IMR-90 (cell line): ENCODE data around the gene HADH. TPM values are rescaled to one million over a fixed set of nuclear protein-coding genes. Genes with fewer than 3 reads are reported as not detected.

Source experiments
- ATAC-seq: fragments of 200-7000 bp; cut with Tn5 transposase; 2 replicates; pipeline ENCODE4 v1.9.1; 2020; ENCODE audit warnings: low read depth, mild to moderate bottlenecking, moderate library complexity
- BruUV-seq: library from RNA; stranded (reverse); fragments of 400-500 nt; replicated peaks from 2 replicates; lab custom pipeline; 2021; lab: Mats Ljungman, UMichigan
- CTCF ChIA-PET: fragments of 300-600 bp; formaldehyde crosslinking; extraction: SDS; loops from one replicate; lab custom pipeline; 2021; ENCODE audit warnings: antibody characterized with exemption; lab: Yijun Ruan, JAX
- POLR2A ChIA-PET: fragments of 300-600 bp; sonication (Branson Sonifier 250); formaldehyde crosslinking; loops from one replicate; lab custom pipeline; 2022; ENCODE audit warnings: antibody characterized with exemption; ENCODE audit not compliant: unreplicated experiment; lab: Charles Lee
- DNase-seq: peaks from one replicate; pipeline ENCODE4 v3.0.0; 2013
- H2AFZ ChIP-seq: replicated peaks from 2 replicates; pipeline ENCODE3; 2013; ENCODE audit warnings: low read length, mild to moderate bottlenecking; ENCODE audit not compliant: poor library complexity
- H2AK5ac ChIP-seq: 2 replicates; pipeline ENCODE4 v1.6.1; 2013; ENCODE audit warnings: low read depth, low read length, inconsistent platforms
- H2AK9ac ChIP-seq: replicated peaks from 2 replicates; pipeline ENCODE3; 2013; ENCODE audit warnings: mild to moderate bottlenecking, low read depth, low read length, moderate library complexity; ENCODE audit not compliant: poor library complexity
- H2BK120ac ChIP-seq: 2 replicates; pipeline ENCODE4 v1.6.1; 2013; ENCODE audit warnings: low read depth, low read length, inconsistent platforms
- H2BK15ac ChIP-seq: 3 replicates; pipeline ENCODE4 v1.6.1; 2013; ENCODE audit warnings: low read depth, low read length, inconsistent platforms
- H2BK20ac ChIP-seq: 2 replicates; pipeline ENCODE4 v1.6.1; 2013; ENCODE audit warnings: low read depth, mild to moderate bottlenecking, inconsistent platforms, low read length, moderate library complexity
- H2BK5ac ChIP-seq: 2 replicates; pipeline ENCODE4 v1.6.1; 2013; ENCODE audit warnings: mild to moderate bottlenecking, low read depth, low read length, inconsistent platforms; ENCODE audit not compliant: poor library complexity, severe bottlenecking
- H3K14ac ChIP-seq: replicated peaks from 2 replicates; pipeline ENCODE4 v1.6.1; 2013; ENCODE audit warnings: low read depth, low read length, inconsistent platforms
- H3K18ac ChIP-seq: 2 replicates; pipeline ENCODE4 v1.6.1; 2013; ENCODE audit warnings: low read depth, low read length, control low read depth
- H3K23ac ChIP-seq: 2 replicates; pipeline ENCODE4 v1.6.1; 2013; ENCODE audit warnings: low read depth, low read length, inconsistent platforms
- H3K27ac ChIP-seq: 2 replicates; pipeline ENCODE4 v1.5.1; 2013; ENCODE audit warnings: mild to moderate bottlenecking, control low read depth, low read length; ENCODE audit not compliant: insufficient read depth
- H3K27me3 ChIP-seq: 2 replicates; pipeline ENCODE4 v1.6.1; 2013; ENCODE audit warnings: low read length; ENCODE audit not compliant: control insufficient read depth, insufficient read depth
- H3K36me3 ChIP-seq: 2 replicates; pipeline ENCODE4 v1.6.1; 2013; ENCODE audit warnings: low read length, mixed read lengths; ENCODE audit not compliant: control insufficient read depth, insufficient read depth
- H3K4ac ChIP-seq: 2 replicates; pipeline ENCODE4 v1.6.1; 2013; ENCODE audit warnings: low read depth, low read length, inconsistent platforms
- H3K4me1 ChIP-seq: 2 replicates; pipeline ENCODE4 v1.6.1; 2013; ENCODE audit warnings: low read length, mixed read lengths; ENCODE audit not compliant: control insufficient read depth, insufficient read depth
- H3K4me2 ChIP-seq: 2 replicates; pipeline ENCODE4 v1.6.1; 2013; ENCODE audit warnings: low read depth, mild to moderate bottlenecking, control low read depth, low read length, moderate library complexity
- H3K4me3 ChIP-seq: 2 replicates; pipeline ENCODE4 v1.5.1; 2013; ENCODE audit warnings: low read depth, mild to moderate bottlenecking, control low read depth, low read length, moderate library complexity; ENCODE audit not compliant: insufficient read depth
- H3K56ac ChIP-seq: 2 replicates; pipeline ENCODE4 v1.6.1; 2013; ENCODE audit warnings: low read length, inconsistent platforms; ENCODE audit not compliant: insufficient read depth; ENCODE audit errors: extremely low read depth
- H3K79me1 ChIP-seq, 2 experiments: 2 replicates each; pipeline ENCODE4 v1.6.1; 2013; ENCODE audit warnings: low read length in 2 of 2, inconsistent platforms in 1 of 2, low read depth in 1 of 2
- H3K9ac ChIP-seq: 2 replicates; pipeline ENCODE4 v1.6.1; 2013; ENCODE audit warnings: low read depth, low read length, control low read depth
- H3K9me1 ChIP-seq: 2 replicates; pipeline ENCODE4 v1.6.1; 2013; ENCODE audit warnings: low read length, inconsistent platforms; ENCODE audit not compliant: insufficient read depth
- H3K9me3 ChIP-seq: 2 replicates; pipeline ENCODE4 v1.6.1; 2013; ENCODE audit warnings: low read length; ENCODE audit not compliant: control insufficient read depth, insufficient read depth
- H4K20me1 ChIP-seq: 2 replicates; pipeline ENCODE4 v1.6.1; 2013; ENCODE audit warnings: low read length, inconsistent platforms; ENCODE audit not compliant: insufficient read depth
- H4K5ac ChIP-seq: 2 replicates; pipeline ENCODE4 v1.6.1; 2013; ENCODE audit warnings: mild to moderate bottlenecking, low read depth, low read length, control low read depth
- H4K8ac ChIP-seq, 2 experiments: 2 replicates each; pipeline ENCODE4 v1.6.1; 2013; ENCODE audit warnings: low read depth in 2 of 2, low read length in 2 of 2, control low read depth in 1 of 2, inconsistent platforms in 1 of 2
- H4K91ac ChIP-seq: 2 replicates; pipeline ENCODE4 v1.6.1; 2013; ENCODE audit warnings: low read depth, low read length, inconsistent platforms; ENCODE audit not compliant: insufficient read depth
- BHLHE40 ChIP-seq: fragments of 150-350 bp; IDR thresholded peaks from 2 replicates; pipeline ENCODE4 v1.6.1; 2016; ENCODE audit warnings: mild to moderate bottlenecking, low read depth, low read length
- FOS ChIP-seq: fragments of 150-350 bp; IDR thresholded peaks from 2 replicates; pipeline ENCODE4 v1.6.1; 2016; ENCODE audit warnings: low read depth, low read length
- MAZ ChIP-seq: IDR thresholded peaks from 2 replicates; pipeline ENCODE4 v1.6.1; 2012; ENCODE audit warnings: low read depth, mild to moderate bottlenecking, low read length, improper control_type of control experiment, moderate library complexity, borderline replicate concordance
- RAD21 ChIP-seq: IDR thresholded peaks from 2 replicates; pipeline ENCODE4 v1.6.1; 2012; ENCODE audit warnings: low read length, improper control_type of control experiment
- RCOR1 ChIP-seq: IDR thresholded peaks from 2 replicates; pipeline ENCODE4 v1.6.1; 2012; ENCODE audit warnings: mild to moderate bottlenecking, low read length, improper control_type of control experiment; ENCODE audit not compliant: insufficient replicate concordance
- RFX5 ChIP-seq: IDR thresholded peaks from 2 replicates; pipeline ENCODE4 v1.8.0; 2012; ENCODE audit warnings: low read depth, mild to moderate bottlenecking, low read length, moderate library complexity
- WGBS, 2 experiments: methylation state at CpG; one replicate each; pipeline versions ENCODE4 v1.1.5 to v1.1.7; 2013; ENCODE audit warnings: missing lambda C conversion rate in 2 of 2; ENCODE audit not compliant: insufficient read length in 1 of 2; ENCODE audit errors: extremely low coverage in 2 of 2; 5-methylcytosine and 5-hydroxymethylcytosine counted together
- dilution Hi-C: fragments of 300-500 bp; cut with HindIII; formaldehyde crosslinking; loops from one replicate; pipeline ENCODE4 v1.14.3; 2018; ENCODE audit warnings: low sequenced_read_pairs; ENCODE audit not compliant: unreplicated experiment
- in situ Hi-C: fragments of 300-500 bp; cut with MboI; formaldehyde crosslinking; loops from 3 replicates; pipeline ENCODE4 v1.14.3; 2019; ENCODE audit warnings: low sequenced_read_pairs, inconsistent platforms, mixed read lengths
- intact Hi-C: fragments of 100-400 bp; cut with micrococcal nuclease; formaldehyde crosslinking; loops from 2 replicates; pipeline ENCODE4 v1.10.0; 2022
- polyA plus RNA-seq, 3 experiments: library from polyadenylated mRNA; depleted of rRNA; stranded (reverse); fragments of >200 nt; gene quantifications; 2 replicates each; pipeline ENCODE4 v1.2.3, GENCODE V29; 2012; ENCODE audit warnings: low replicate concordance in 1 of 3
- total RNA-seq: library from RNA; depleted of rRNA; stranded (reverse); fragments of >200 nt; gene quantifications from 2 replicates; pipeline ENCODE4 v1.2.3, GENCODE V29; 2012
- TF ChIP-seq, protein P1 (sequence below): conservative IDR thresholded peaks from 2 replicates; pipeline ENCODE4 v1.5.1; 2012; ENCODE audit warnings: mild to moderate bottlenecking, low read depth, low read length, improper control_type of control experiment
- TF ChIP-seq, protein P2 (sequence below): fragments of 150-350 bp; IDR thresholded peaks from 2 replicates; pipeline ENCODE4 v1.6.1; 2017; ENCODE audit warnings: mild to moderate bottlenecking, antibody characterized with exemption, low read length, low read depth
- TF ChIP-seq, protein P3 (sequence below): fragments of 150-350 bp; IDR thresholded peaks from 2 replicates; pipeline ENCODE4 v1.6.1; 2016; ENCODE audit warnings: low read depth, mild to moderate bottlenecking, low read length, moderate library complexity, borderline replicate concordance

Gene HADH
- total and polyA plus RNA-seq, 2 of the 4 experiments (the other 2 are of a cell fraction), result 6.8 to 22.6 TPM

DNA sequence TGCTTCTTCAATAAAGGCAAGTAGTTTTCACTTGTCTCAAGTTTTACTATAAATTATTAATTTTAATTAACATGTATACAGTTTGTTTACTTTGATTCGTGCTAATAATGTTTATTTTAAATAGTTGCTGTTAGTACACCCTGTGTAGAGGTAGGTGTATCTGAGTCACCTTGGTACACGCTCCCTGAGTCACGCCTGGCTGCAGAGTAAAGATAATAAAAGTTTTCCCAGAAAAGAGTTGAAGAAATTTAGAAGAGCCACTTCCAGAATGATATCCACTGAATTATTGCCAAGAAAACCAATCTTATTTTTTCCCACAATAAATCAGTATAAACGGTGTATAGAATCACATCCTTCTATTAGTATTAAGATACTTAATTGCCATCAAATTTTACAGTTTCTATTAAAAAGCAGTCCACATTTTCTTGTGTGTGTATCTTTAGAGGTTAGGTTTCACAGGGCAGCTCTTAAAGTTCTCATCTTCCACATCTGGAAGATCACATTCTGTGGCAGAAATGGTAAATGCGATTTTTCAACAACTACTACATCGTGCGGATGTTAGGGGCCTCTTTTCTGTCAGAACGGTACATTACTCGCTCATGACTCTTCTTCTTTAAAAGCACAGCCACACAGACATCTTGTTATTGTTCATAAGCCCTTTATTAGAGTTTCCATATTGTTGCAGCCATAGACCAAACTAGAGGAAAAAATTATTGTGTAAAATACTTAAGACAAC is 55.4 kb downstream of the HADH start:
- no peak overlapping the region for H3K18ac ChIP-seq
- peaks cover 4% of the 10 kb centered on the region; the same call in 1 of the 2 replicates for H3K27me3 ChIP-seq
- TF ChIP-seq RCOR1 (no peak), MAZ (no peak), RFX5 (no peak), FOS (no peak), RAD21 (no peak), BHLHE40 (no peak)
- TF ChIP-seq, protein P1, sequence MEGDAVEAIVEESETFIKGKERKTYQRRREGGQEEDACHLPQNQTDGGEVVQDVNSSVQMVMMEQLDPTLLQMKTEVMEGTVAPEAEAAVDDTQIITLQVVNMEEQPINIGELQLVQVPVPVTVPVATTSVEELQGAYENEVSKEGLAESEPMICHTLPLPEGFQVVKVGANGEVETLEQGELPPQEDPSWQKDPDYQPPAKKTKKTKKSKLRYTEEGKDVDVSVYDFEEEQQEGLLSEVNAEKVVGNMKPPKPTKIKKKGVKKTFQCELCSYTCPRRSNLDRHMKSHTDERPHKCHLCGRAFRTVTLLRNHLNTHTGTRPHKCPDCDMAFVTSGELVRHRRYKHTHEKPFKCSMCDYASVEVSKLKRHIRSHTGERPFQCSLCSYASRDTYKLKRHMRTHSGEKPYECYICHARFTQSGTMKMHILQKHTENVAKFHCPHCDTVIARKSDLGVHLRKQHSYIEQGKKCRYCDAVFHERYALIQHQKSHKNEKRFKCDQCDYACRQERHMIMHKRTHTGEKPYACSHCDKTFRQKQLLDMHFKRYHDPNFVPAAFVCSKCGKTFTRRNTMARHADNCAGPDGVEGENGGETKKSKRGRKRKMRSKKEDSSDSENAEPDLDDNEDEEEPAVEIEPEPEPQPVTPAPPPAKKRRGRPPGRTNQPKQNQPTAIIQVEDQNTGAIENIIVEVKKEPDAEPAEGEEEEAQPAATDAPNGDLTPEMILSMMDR, result no peak
- TF ChIP-seq, protein P2, sequence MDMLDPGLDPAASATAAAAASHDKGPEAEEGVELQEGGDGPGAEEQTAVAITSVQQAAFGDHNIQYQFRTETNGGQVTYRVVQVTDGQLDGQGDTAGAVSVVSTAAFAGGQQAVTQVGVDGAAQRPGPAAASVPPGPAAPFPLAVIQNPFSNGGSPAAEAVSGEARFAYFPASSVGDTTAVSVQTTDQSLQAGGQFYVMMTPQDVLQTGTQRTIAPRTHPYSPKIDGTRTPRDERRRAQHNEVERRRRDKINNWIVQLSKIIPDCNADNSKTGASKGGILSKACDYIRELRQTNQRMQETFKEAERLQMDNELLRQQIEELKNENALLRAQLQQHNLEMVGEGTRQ, result no peak
- TF ChIP-seq, protein P3, sequence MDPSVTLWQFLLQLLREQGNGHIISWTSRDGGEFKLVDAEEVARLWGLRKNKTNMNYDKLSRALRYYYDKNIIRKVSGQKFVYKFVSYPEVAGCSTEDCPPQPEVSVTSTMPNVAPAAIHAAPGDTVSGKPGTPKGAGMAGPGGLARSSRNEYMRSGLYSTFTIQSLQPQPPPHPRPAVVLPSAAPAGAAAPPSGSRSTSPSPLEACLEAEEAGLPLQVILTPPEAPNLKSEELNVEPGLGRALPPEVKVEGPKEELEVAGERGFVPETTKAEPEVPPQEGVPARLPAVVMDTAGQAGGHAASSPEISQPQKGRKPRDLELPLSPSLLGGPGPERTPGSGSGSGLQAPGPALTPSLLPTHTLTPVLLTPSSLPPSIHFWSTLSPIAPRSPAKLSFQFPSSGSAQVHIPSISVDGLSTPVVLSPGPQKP, result no peak
- WGBS, 2 experiments, result no CpG with 5 or more reads among the region's 9 CpGs
- no peak overlapping the region for H2AK5ac ChIP-seq
- no peak overlapping the region for H2BK5ac ChIP-seq
- POLR2A ChIA-PET, result no interaction called here
- dilution Hi-C loops, result no loop called here
- no peaks in the 10 kb centered on the region for H3K4me1 ChIP-seq
- ATAC-seq (no peak), DNase-seq (no peak)
- H2AK9ac ChIP-seq, result no peak overlapping the region
- in situ Hi-C loops, result no loop called here
- no peak overlapping the region for H4K8ac ChIP-seq
- no peak overlapping the region for H2BK120ac ChIP-seq
- H2BK20ac ChIP-seq, result no peak overlapping the region
- no peak overlapping the region for H3K14ac ChIP-seq
- H4K20me1 ChIP-seq, result no peaks in the 10 kb centered on the region
- no peak overlapping the region for H2BK15ac ChIP-seq
- H3K27ac ChIP-seq, result no peak overlapping the region
- H3K4me2 ChIP-seq, result no peak overlapping the region
- H4K5ac ChIP-seq, result no peak overlapping the region
- CTCF ChIA-PET, result interaction anchor here (1.1 kb wide), 1 partner anchor 15 kb away, joined by 3 read pairs; no protein-coding TSS in a partner anchor
- no peaks in the 10 kb centered on the region for H3K9me1 ChIP-seq
- H3K36me3 ChIP-seq, result no peaks in the 10 kb centered on the region
- H3K23ac ChIP-seq, result no peak overlapping the region; the same call in 1 of the 2 replicates
- intact Hi-C loops, result no loop called here
- H4K91ac ChIP-seq, result no peak overlapping the region
- no peak overlapping the region for H3K4ac ChIP-seq
- no TSS peak for BruUV-seq
- H3K9me3 ChIP-seq, result no peaks in the 10 kb centered on the region
- H3K79me1 ChIP-seq, result no peaks in the 10 kb centered on the region
- H2AFZ ChIP-seq, result no peak overlapping the region
- no peak overlapping the region for H3K9ac ChIP-seq
- H3K4me3 ChIP-seq, result no peak overlapping the region
- H3K56ac ChIP-seq, result no peak overlapping the region
